ENCODE measurements around the gene PCDHGA1. TPM values are rescaled to one million over a fixed set of nuclear protein-coding genes. Genes with fewer than 3 reads are reported as not detected.

Gene PCDHGA1
- total and polyA plus RNA-seq, 9 of the 15 experiments (the other 6 are each of a cell fraction or from before 2014, with no cell fraction given) = 0.05 to 0.26 (median 0.18) TPM; not detected in 2

- no peak for TF ChIP-seq ZBTB33 (CRISPR knock-in tag; IDR thresholded peaks at IDR 0.05)
- no peak for TF ChIP-seq MTA3 (IDR thresholded peaks at IDR 0.05; ENCODE audit: borderline replicate concordance)
- no peak for TF ChIP-seq NRF1 (conservative IDR thresholded peaks at IDR 0.05 in 1 of 2, IDR thresholded peaks at IDR 0.05 in 1 of 2)
- TF ChIP-seq ZNF644 (tag; IDR thresholded peaks at IDR 0.05; ENCODE audit: low read depth) = no peak
- TF ChIP-seq, protein P1, sequence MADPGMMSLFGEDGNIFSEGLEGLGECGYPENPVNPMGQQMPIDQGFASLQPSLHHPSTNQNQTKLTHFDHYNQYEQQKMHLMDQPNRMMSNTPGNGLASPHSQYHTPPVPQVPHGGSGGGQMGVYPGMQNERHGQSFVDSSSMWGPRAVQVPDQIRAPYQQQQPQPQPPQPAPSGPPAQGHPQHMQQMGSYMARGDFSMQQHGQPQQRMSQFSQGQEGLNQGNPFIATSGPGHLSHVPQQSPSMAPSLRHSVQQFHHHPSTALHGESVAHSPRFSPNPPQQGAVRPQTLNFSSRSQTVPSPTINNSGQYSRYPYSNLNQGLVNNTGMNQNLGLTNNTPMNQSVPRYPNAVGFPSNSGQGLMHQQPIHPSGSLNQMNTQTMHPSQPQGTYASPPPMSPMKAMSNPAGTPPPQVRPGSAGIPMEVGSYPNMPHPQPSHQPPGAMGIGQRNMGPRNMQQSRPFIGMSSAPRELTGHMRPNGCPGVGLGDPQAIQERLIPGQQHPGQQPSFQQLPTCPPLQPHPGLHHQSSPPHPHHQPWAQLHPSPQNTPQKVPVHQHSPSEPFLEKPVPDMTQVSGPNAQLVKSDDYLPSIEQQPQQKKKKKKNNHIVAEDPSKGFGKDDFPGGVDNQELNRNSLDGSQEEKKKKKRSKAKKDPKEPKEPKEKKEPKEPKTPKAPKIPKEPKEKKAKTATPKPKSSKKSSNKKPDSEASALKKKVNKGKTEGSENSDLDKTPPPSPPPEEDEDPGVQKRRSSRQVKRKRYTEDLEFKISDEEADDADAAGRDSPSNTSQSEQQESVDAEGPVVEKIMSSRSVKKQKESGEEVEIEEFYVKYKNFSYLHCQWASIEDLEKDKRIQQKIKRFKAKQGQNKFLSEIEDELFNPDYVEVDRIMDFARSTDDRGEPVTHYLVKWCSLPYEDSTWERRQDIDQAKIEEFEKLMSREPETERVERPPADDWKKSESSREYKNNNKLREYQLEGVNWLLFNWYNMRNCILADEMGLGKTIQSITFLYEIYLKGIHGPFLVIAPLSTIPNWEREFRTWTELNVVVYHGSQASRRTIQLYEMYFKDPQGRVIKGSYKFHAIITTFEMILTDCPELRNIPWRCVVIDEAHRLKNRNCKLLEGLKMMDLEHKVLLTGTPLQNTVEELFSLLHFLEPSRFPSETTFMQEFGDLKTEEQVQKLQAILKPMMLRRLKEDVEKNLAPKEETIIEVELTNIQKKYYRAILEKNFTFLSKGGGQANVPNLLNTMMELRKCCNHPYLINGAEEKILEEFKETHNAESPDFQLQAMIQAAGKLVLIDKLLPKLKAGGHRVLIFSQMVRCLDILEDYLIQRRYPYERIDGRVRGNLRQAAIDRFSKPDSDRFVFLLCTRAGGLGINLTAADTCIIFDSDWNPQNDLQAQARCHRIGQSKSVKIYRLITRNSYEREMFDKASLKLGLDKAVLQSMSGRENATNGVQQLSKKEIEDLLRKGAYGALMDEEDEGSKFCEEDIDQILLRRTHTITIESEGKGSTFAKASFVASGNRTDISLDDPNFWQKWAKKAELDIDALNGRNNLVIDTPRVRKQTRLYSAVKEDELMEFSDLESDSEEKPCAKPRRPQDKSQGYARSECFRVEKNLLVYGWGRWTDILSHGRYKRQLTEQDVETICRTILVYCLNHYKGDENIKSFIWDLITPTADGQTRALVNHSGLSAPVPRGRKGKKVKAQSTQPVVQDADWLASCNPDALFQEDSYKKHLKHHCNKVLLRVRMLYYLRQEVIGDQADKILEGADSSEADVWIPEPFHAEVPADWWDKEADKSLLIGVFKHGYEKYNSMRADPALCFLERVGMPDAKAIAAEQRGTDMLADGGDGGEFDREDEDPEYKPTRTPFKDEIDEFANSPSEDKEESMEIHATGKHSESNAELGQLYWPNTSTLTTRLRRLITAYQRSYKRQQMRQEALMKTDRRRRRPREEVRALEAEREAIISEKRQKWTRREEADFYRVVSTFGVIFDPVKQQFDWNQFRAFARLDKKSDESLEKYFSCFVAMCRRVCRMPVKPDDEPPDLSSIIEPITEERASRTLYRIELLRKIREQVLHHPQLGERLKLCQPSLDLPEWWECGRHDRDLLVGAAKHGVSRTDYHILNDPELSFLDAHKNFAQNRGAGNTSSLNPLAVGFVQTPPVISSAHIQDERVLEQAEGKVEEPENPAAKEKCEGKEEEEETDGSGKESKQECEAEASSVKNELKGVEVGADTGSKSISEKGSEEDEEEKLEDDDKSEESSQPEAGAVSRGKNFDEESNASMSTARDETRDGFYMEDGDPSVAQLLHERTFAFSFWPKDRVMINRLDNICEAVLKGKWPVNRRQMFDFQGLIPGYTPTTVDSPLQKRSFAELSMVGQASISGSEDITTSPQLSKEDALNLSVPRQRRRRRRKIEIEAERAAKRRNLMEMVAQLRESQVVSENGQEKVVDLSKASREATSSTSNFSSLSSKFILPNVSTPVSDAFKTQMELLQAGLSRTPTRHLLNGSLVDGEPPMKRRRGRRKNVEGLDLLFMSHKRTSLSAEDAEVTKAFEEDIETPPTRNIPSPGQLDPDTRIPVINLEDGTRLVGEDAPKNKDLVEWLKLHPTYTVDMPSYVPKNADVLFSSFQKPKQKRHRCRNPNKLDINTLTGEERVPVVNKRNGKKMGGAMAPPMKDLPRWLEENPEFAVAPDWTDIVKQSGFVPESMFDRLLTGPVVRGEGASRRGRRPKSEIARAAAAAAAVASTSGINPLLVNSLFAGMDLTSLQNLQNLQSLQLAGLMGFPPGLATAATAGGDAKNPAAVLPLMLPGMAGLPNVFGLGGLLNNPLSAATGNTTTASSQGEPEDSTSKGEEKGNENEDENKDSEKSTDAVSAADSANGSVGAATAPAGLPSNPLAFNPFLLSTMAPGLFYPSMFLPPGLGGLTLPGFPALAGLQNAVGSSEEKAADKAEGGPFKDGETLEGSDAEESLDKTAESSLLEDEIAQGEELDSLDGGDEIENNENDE (IDR thresholded peaks at IDR 0.05; ENCODE audit: low read depth, low read length) = no peak
- TF ChIP-seq ZNF507 (tag; conservative IDR thresholded peaks at IDR 0.05) = no peak
These were observed 163.4 kb downstream of the PCDHGA1 start (continued) for GRCh38 chr5:141493500-141494422.

Data from K562 (cell line).